ENCODE measurements around the gene OR51Q1. TPM values are rescaled to one million over a fixed set of nuclear protein-coding genes. Genes with fewer than 3 reads are reported as not detected.

OR51Q1 gene
- total RNA-seq, 2 donors from 2014 or later = not detected

GRCh38 chr11:5449432-5449831, 27.5 kb downstream of the OR51Q1 start:
- peaks cover 5% of the 10 kb centered on the region for H3K27me3 Mint-ChIP-seq (ENCODE audit: low read depth)
- no peak overlapping the region for H3K4me3 Mint-ChIP-seq
- ATAC-seq (replicated peaks in 1 of 2) (no peak), DNase-seq (no peak)
- no peak overlapping the region for H3K27ac Mint-ChIP-seq
- H3K36me3 Mint-ChIP-seq (ENCODE audit: insufficient read depth in 2 of 2) = no peaks in the 10 kb centered on the region
- H3K4me1 Mint-ChIP-seq (ENCODE audit: low read depth) = no peaks in the 10 kb centered on the region
- H3K9me3 Mint-ChIP-seq = no peaks in the 10 kb centered on the region

- Mint-ChIP-seq H3K27ac (no peak overlapping the region), H3K4me3 (no peak overlapping the region), H3K9me3 (no peaks in the 10 kb centered on the region), H3K36me3 (ENCODE audit: insufficient read depth in 2 of 2) (no peaks in the 10 kb centered on the region), H3K27me3 (ENCODE audit: low read depth) (no peaks in the 10 kb centered on the region), H3K4me1 (ENCODE audit: low read depth) (no peaks in the 10 kb centered on the region)
- no peak for DNase-seq
- ATAC-seq (replicated peaks in 1 of 2) = no peak
These were observed 39.2 kb downstream of the OR51Q1 start for GRCh38 chr11:5460983-5461621.

- H3K4me1 Mint-ChIP-seq (ENCODE audit: low read depth) = no peaks in the 10 kb centered on the region
- ATAC-seq (replicated peaks in 1 of 2) (no peak), DNase-seq (no peak)
- H3K36me3 Mint-ChIP-seq (ENCODE audit: insufficient read depth in 2 of 2) = no peaks in the 10 kb centered on the region
- H3K4me3 Mint-ChIP-seq = no peak overlapping the region
- no peaks in the 10 kb centered on the region for H3K9me3 Mint-ChIP-seq
- no peak overlapping the region for H3K27ac Mint-ChIP-seq
- peaks cover 11% of the 10 kb centered on the region for H3K27me3 Mint-ChIP-seq (ENCODE audit: low read depth)
These were observed 45.6 kb downstream of the OR51Q1 start for GRCh38 chr11:5467527-5467926.

Other genes with a start within 250 kb of the OR51Q1 start
- not detected for gene OR51V1, start 221.4 kb upstream of the OR51Q1 start, total RNA-seq
- gene HBB, start 195.0 kb upstream of the OR51Q1 start, total RNA-seq = not detected
- gene HBD, start 187.6 kb upstream of the OR51Q1 start, total RNA-seq = under 1 TPM in 1 of 2 donors, not detected in 1; 0.46 TPM
- not detected for gene HBG1, start 172.3 kb upstream of the OR51Q1 start, total RNA-seq
- gene HBG2, start 167.3 kb upstream of the OR51Q1 start, total RNA-seq = not detected
- not detected for gene HBE1, start 152.2 kb upstream of the OR51Q1 start, total RNA-seq
- gene OR51B4, start 120.2 kb upstream of the OR51Q1 start, total RNA-seq = not detected
- gene OR51B2, start 97.8 kb upstream of the OR51Q1 start, total RNA-seq = not detected
- under 1 TPM in 1 of 2 donors, not detected in 1; 0.30 TPM for gene OR51B5, start 78.6 kb upstream of the OR51Q1 start, total RNA-seq
- not detected for gene OR51B6, start 70.6 kb upstream of the OR51Q1 start, total RNA-seq
- not detected for gene OR51M1, start 38.3 kb upstream of the OR51Q1 start, total RNA-seq
- not detected for gene OR51I1, start 19.4 kb downstream of the OR51Q1 start, total RNA-seq
- not detected for gene OR51I2, start 27.2 kb downstream of the OR51Q1 start, total RNA-seq
- not detected for gene OR52D1, start 66.6 kb downstream of the OR51Q1 start, total RNA-seq
- not detected for gene UBQLN3, start 87.8 kb downstream of the OR51Q1 start, total RNA-seq
- under 1 TPM in 1 of 2 donors, not detected in 1; 0.30 TPM for gene UBQLNL, start 94.6 kb downstream of the OR51Q1 start, total RNA-seq
- not detected for gene OR52H1, start 126.4 kb downstream of the OR51Q1 start, total RNA-seq
- not detected for gene OR52B6, start 158.8 kb downstream of the OR51Q1 start, total RNA-seq
- 1 to 10 TPM in 1 of 2 donors, not detected in 1; 1.6 TPM for gene TRIM6, start 174.5 kb downstream of the OR51Q1 start, total RNA-seq
- gene TRIM34, start 202.9 kb downstream of the OR51Q1 start, total RNA-seq = 10 to 100 TPM in 1 of 2 donors, 1 to 10 TPM in 1; 9.0 to 10.7 TPM